IPS DF 4.7 (cell line): ENCODE results near the gene TMEM163.
"Not testable (repeated sequence)": the region's sequence is repeated elsewhere in the genome, so short reads cannot be mapped to it uniquely, and the experiment has no call there.

ENCODE experiments used
- DNase-seq: peaks from one replicate; pipeline ENCODE4 v3.0.0-alpha.2; 2013; ENCODE audit warnings: low spot score; ENCODE audit errors: extremely low read depth

The TMEM163 gene

GRCh38 chr2:134723742-134724141, 4.9 kb upstream of the TMEM163 start:
- DNase-seq, result not testable (repeated sequence)

GRCh38 chr2:134722728-134723127, 3.9 kb upstream of the TMEM163 start:
- no peak for DNase-seq

GRCh38 chr2:134721596-134721995, 2.8 kb upstream of the TMEM163 start:
- DNase-seq, result no peak

- DNase-seq, result no peak
Observed at GRCh38 chr2:134718023-134718816, 580 bp downstream of the TMEM163 start.

- no peak for DNase-seq
Observed at GRCh38 chr2:134717286-134718022, 1.3 kb downstream of the TMEM163 start.

- DNase-seq, result no peak
Observed at GRCh38 chr2:134716721-134717243, 2.0 kb downstream of the TMEM163 start.

- no peak for DNase-seq
Observed at GRCh38 chr2:134715932-134716643, 2.7 kb downstream of the TMEM163 start.

GRCh38 chr2:134714228-134714627, 4.6 kb downstream of the TMEM163 start:
- no peak for DNase-seq

GRCh38 chr2:134713606-134714005, 5.2 kb downstream of the TMEM163 start:
- no peak for DNase-seq

GRCh38 chr2:134713176-134713575, 5.6 kb downstream of the TMEM163 start:
- no peak for DNase-seq

GRCh38 chr2:134712736-134713135, 6.1 kb downstream of the TMEM163 start:
- DNase-seq, result no peak

- no peak for DNase-seq
Observed at GRCh38 chr2:134712299-134712698, 6.5 kb downstream of the TMEM163 start.

GRCh38 chr2:134711692-134712091, 7.1 kb downstream of the TMEM163 start:
- DNase-seq, result no peak

- DNase-seq, result no peak
Observed at GRCh38 chr2:134707330-134707676, 11.5 kb downstream of the TMEM163 start.

GRCh38 chr2:134706587-134707329, 12.0 kb downstream of the TMEM163 start:
- DNase-seq, result no peak

GRCh38 chr2:134705861-134706586, 12.8 kb downstream of the TMEM163 start:
- DNase-seq, result no peak

GRCh38 chr2:134704173-134704572, 14.6 kb downstream of the TMEM163 start:
- no peak for DNase-seq

- DNase-seq, result no peak
Observed at GRCh38 chr2:134703426-134703825, 15.4 kb downstream of the TMEM163 start.

- no peak for DNase-seq
Observed at GRCh38 chr2:134700730-134701129, 18.1 kb downstream of the TMEM163 start.

GRCh38 chr2:134694411-134694810, 24.4 kb downstream of the TMEM163 start:
- DNase-seq, result no peak
